Breast epithelium (tissue), 3 donors: ENCODE data around the gene PDCD1.

Experiments used
- CTCF ChIP-seq, 3 donors: fragments of 450-650 bp; IDR thresholded peaks; one replicate each; pipeline ENCODE4 v1.5.1; 2016 to 2017; ENCODE audit warnings: antibody characterized with exemption in 3 of 3, mild to moderate bottlenecking in 3 of 3, moderate library complexity in 3 of 3
- POLR2A ChIP-seq: fragments of 450-650 bp; IDR thresholded peaks from one replicate; pipeline ENCODE4 v1.6.1; 2016; ENCODE audit warnings: antibody characterized with exemption, mild to moderate bottlenecking, moderate library complexity

DNA sequence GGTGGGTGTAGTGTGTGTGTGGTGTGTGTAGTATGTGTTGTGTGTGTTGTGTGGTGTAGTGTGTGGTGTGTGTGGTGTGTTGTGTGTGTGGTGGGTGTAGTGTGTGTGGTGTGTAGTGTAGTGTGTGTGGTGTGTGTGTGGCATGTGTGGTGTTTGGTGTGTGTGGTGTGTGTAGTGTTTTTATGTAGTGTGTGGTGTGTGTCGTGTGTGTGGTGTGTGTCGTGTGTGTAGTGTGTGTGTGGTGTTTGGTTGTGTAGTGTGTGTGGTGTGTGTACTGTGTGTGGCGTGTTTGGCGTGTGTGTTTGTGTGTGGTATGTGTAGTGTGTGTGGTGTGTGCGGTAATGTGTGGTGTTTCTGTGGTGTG lies 6.1 kb upstream of the PDCD1 start:
- no peak for TF ChIP-seq POLR2A
- no peak for TF ChIP-seq CTCF (IDR thresholded peaks at IDR 0.05)
